HG02571 (cell line): Measurements from ENCODE around the gene CDC45.

Experiments
- ATAC-seq: cut with Tn5 transposase; IDR thresholded peaks from one replicate; pipeline ENCODE4 v1.9.1; 2021; ENCODE audit warnings: mild to moderate bottlenecking, moderate library complexity; ENCODE audit not compliant: unreplicated experiment

The CDC45 gene

DNA sequence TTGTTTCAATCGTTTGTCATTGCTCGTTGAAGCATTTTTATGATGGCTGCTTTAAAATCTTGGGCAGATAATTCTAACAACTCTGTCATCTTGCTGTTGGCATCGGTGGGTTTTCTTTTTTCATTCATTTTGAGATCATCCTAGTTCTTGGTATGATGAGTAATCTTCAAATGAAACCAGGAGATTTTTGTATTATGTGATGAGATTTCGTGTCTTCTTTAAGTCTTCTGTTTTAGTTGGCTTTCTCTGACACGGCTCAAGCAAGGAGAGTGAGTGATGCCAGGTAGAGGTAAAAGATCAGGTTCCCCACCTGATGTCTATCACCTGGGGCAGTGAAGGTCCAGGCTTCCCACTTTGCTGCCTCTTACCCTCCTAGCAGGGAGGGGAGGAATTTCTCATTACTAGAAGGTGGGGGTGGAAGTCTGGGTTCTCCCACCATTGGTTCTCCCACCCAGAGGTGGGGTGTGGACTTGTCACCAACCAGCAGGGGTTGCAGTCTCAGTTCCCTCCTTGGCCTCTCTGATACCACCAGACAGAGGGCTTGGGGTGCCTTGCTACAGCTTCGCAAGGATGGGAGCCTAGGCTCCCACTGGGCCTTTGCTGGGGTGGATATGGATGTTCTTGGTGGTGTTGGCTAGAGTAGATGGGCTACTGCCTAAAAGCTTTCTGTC, 12.9 kb downstream of the CDC45 start:
- ATAC-seq: no peak

DNA sequence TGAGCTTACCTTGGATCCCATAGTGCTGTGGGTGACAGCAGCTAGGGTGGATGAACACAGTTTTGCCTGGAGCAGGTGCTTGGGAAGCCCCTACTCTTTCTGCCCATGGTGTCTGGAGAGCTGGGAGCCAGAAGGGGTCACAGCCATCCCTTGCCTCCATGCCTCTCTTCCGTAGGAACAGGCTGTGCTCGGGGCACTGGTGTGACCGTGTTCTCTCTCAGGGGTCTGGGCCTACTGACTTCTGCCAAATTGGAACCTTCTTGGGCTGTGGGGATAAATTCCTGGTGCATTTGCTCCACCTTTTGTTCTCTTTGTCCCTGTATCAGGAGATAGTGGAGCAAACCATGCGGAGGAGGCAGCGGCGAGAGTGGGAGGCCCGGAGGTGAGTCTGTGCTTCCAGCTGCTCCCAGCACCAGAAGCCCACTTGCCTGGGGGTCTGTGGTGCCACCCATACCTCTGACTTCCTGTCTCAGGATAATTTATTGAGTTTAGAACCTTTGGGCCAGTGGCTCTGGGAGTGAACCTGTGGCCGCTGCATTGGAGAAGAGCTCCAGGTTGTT, 14.4 kb downstream of the CDC45 start:
- no peak for ATAC-seq

DNA sequence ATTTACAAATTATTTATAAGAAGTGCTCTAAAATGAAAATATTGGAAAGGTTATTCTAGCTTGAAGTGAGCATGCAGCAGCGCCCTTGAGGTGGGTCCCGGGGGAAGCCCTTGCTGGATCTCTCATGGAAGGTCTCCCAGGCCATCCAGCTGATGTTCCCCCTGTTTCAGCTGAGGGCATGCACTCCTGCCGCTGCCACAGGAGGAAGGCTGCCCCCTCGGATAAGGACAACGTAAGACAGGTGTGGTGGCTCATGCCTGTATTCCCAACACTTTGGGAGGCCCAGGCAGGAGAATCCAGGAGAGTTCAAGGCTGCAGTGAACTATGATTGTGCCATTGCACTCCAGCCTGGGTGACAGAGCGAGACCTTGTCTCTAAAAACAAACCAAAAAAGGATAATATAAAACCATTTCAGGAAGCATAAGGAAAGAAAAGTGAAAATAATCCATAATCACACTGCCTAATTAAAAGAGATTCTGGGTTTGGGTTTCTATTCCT, 15.0 kb downstream of the CDC45 start:
- ATAC-seq: no peak

DNA sequence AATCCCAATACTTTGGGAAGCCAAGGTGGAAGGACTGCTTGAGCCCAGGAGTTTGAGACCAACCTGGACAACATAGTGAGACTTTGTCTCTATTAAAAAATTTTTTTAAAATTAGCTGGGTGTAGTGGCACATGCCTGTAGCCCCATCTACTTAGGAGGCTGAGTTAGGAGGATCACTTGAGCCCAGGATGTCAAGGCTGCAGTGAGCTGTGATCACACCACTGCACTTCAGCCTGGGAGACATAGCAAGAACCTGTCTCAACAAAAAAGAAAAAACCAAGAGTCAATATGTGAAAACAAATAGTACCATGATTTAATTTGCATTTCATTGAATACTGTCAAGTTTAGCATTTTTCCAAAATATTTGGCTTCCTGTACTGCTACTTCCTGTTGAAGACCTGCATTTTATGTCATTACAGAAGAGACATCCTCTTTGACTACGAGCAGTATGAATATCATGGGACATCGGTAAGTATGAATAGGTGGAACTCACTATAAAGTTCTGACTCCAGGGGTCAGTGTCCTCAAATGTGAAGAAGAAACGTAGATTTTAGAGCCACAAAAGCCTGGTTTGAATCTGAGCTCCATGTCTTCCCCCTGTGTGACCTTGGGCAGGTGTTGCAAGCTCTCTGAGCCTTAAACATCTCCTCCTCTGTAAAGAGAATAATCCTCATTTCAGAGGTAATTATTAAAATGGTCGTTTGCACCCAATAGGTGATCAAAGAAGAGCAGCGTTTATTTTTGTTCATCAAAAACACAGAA, 16.0 kb downstream of the CDC45 start:
- no peak for ATAC-seq

GRCh38 chr22:19496324-19496630, 16.6 kb downstream of the CDC45 start:
- no peak for ATAC-seq

DNA sequence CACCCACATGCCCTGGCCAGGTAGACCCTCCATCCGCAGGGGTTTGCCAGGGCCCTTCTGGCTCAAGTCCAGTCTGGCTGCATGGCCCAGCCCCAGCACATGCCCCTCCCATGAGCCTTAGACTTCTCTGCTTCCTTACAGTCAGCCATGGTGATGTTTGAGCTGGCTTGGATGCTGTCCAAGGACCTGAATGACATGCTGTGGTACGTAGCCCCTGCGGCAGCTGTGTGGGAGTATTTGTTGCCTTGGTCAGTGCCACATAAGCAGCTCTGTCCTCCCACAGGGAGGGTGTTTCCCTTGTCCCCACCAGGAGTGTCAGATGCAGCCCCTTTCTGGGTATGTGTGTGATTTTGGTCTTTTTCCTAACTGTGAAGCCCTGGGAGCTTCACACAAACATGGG, 17.5 kb downstream of the CDC45 start:
- no peak for ATAC-seq

- ATAC-seq: no peak
These were observed 18.6 kb downstream of the CDC45 start for GRCh38 chr22:19498154-19498865.

DNA sequence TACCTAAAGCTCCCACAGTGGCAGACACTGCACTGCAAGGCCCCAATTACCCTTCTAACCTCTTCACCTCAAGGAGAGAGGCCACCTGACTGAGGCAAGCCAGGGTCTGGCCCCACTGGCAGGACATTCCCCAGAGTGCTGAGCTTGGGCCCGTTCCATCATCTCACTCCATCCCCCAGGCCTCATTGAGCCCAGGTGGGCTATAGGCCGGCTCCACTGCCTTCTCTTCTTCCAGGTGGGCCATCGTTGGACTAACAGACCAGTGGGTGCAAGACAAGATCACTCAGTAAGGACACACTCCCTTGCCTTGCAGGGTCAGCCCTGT, 19.1 kb downstream of the CDC45 start:
- ATAC-seq: no peak

DNA sequence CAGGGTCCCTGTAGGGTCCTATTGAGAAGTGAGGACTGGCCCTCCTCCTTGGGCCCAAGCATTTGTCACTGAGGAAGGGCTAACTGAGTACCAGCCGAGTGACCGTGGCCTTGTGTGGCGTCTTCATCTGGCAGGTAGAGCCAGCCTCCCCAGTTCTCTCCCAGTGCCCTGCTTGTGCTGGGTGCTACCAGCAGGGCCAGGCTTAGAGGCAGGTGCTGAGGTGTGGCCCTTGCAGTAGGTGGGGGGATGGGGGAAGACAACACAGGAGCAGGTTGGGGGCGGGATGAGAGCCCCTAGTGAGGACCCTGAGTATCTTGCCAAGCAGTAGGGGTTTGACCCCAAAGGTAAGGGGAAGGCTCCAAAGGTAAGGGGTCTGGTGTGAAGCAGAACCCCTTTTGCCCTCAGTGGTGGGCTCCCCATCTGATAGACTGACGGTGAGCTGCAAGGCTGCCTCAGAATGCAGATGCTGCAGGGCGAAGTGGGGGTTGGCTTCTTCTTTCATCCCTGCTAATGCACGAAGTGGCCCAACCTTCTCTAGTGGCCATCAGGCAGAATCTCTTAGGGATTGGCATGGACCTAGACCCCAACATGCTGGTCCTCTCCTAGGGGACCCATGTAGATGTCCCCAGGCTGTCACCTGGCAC, 19.6 kb downstream of the CDC45 start:
- no peak for ATAC-seq

GRCh38 chr22:19499880-19500242, 20.1 kb downstream of the CDC45 start:
- ATAC-seq: no peak

DNA sequence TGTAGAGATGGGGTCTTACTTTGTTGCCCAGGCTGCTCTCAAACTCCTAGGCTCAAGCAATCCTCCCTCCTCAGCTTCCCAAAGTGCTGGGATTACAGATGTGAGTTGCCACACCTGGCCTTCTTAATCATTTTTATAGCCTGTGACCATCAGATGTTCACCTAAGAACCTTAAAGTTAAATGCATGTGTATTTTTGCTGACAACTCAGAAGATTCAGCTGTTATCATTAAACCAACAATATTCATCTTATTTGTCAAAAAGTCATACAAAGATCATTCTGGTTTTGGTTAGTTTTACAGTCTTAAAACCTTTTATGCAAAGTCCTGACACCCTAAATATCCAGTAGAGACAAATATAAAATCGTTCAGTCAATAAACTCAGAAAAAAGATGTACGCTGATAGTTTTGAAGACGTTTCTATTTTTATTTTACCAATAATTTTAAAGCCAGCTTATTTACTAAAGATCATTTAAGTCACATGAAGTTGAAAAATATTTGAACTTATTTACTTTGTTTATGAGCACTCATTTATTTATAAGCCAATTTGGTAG, 22.3 kb downstream of the CDC45 start:
- ATAC-seq: no peak

GRCh38 chr22:19503367-19503766, 23.6 kb downstream of the CDC45 start:
- no peak for ATAC-seq

- no peak for ATAC-seq
These were observed 24.1 kb downstream of the CDC45 start for GRCh38 chr22:19503869-19504268.

GRCh38 chr22:19504900-19505734, 25.4 kb downstream of the CDC45 start:
- ATAC-seq: no peak

DNA sequence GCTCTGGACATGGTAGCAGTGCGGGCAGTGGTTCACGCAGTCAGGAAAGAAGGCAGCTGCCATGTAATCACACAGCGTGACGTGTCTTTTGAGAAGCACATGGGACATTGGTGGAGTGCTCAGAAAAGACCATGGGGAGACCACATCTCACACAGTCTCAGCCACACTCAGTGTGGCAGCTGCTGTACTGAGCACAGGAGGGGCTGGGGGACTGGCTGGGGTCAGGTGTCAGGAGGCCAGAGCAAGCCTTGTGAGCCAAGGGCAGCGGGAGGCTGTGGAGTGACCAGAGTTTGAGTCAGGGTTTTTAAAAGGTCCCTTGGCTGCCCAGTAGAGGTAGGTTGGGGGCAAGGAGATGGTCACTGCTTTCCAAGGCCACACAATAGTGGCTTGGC, 26.0 kb downstream of the CDC45 start:
- no peak for ATAC-seq

DNA sequence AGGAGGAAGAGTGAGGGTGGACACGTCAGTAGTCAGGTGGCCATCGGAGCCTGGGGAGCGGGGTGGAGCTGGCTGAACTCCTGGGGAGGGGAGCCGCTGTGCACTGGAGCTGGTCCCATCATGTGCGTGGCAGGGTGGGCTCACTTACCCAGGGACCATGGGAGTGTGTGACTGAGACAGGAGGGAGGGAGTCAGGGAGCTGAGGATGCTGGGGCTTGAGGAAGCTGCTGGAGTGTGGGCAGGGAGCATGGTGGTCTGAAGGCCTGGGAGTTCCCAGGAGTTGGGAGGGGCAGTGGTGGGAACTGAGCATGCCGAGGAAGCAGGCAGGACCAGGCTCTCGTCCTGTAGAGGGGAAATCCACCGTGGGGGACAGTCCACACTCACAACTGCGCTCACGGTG, 26.5 kb downstream of the CDC45 start:
- ATAC-seq: no peak

GRCh38 chr22:19507534-19507861, 27.8 kb downstream of the CDC45 start:
- ATAC-seq: no peak

DNA sequence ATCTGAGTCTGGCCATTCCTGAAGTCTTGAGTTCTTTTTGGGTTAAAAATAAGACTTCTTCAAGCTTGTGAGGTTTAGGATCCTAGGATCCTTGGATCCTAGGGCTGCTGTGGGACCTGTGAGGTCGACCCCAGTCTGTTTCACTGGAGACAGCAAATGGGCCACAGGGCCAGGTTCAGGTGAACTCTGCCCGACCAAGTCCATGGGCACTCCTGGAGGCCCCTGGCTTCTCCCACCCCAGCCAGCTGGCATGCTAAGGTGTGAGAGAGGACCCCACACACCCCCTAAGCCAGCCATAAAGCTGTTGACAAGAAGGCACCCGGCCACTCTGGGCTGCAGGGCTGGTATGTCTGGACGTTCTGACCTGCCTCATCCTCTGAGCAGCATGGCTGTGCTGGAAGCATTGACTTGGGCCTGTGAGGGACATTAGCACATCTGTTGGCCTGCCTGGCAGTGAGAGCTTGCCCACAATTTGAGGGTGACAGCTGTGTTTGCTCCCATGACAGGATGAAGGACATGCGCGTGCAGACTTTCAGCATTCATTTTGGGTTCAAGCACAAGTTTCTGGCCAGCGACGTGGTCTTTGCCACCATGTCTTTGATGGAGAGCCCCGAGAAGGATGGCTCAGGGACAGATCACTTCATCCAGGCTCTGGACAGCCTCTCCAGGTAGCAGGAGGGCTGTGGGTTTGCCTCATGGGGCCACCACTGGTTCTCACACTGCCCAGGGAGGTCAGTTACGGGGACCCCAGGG, 28.5 kb downstream of the CDC45 start:
- ATAC-seq: no peak

DNA sequence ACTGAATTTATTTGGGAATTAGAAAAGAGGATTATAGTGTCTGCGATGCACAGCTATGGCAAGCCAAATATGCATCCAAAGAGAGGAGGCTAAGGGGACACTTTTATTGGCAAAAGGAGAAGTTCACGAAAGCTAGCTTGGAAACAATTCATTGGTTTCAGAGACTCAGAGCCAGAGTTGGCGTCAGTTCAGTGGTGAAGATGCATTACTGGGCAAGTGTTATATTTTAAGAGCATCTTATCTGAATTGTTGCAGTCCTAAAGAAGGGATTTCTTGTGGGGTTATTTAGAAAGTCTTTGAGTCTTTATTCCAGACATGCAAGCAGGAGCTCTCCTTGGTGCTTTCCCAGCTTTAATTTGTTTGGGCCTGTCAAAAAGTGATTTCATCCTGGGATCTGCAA, 29.5 kb downstream of the CDC45 start:
- no peak for ATAC-seq

DNA sequence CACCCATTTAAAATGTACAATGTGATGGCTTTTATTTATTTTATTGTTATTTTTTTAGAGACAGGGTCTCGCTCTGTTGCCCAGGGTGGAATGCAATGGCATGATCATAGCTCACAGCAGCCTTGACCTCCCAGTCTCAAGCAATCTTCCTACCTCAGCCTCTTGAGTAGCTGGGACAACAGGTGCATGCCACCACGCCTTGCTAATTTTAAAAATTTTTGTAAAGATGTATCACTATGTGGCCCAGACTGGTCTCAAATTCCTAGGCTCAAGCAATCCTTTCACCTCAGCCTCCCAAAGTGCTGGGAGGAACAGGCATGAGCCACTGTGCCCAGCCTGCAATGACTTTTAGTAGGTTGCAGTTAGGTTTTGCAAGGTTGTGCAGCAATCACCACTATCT, 30.2 kb downstream of the CDC45 start:
- ATAC-seq: no peak
